GM23248 (cell line): ENCODE results near the gene SCYGR8.

Experiments
- EZH2 ChIP-seq: fragments of 200-600 bp; sonication (generic); IDR thresholded peaks from 2 replicates; pipeline ENCODE4 v1.6.1; 2018; ENCODE audit warnings: antibody characterized with exemption, mild to moderate bottlenecking; ENCODE audit not compliant: insufficient read depth, poor library complexity, severe bottlenecking
- EZH2phosphoT487 ChIP-seq: fragments of 200-600 bp; sonication (generic); IDR thresholded peaks from 2 replicates; pipeline ENCODE4 v1.6.1; 2018; ENCODE audit warnings: antibody characterized with exemption, moderate library complexity, mild to moderate bottlenecking, low read depth; ENCODE audit not compliant: insufficient read depth

GRCh38 chr2:227774895-227775842 lies 29.5 kb downstream of the SCYGR8 start:
- TF ChIP-seq EZH2: no peak
- no peak for TF ChIP-seq EZH2phosphoT487
